NCI-H2171 (cell line): Measurements from ENCODE around the gene TMEM225B.
A peak's percentile ranks its signal among the peaks of the same experiment; 100 is the strongest.
"Not testable (repeated sequence)": the region's sequence is repeated elsewhere in the genome, so short reads cannot be mapped to it uniquely, and the experiment has no call there.

ENCODE experiments used
- DNase-seq: peaks from one replicate; lab custom pipeline; 2025; lab: John Stamatoyannopoulos, UW

TMEM225B gene

GRCh38 chr7:99579281-99579955, 18.6 kb upstream of the TMEM225B start:
- no peak for DNase-seq

GRCh38 chr7:99579956-99580777, 17.9 kb upstream of the TMEM225B start:
- DNase-seq: peak; percentile 64

- not testable (repeated sequence) for DNase-seq
These were observed 17.2 kb upstream of the TMEM225B start for GRCh38 chr7:99580778-99581332.

- no peak for DNase-seq
These were observed 9.2 kb upstream of the TMEM225B start for GRCh38 chr7:99588868-99589267.

GRCh38 chr7:99594948-99595745, 2.9 kb upstream of the TMEM225B start:
- no peak for DNase-seq

- no peak for DNase-seq
These were observed 1.6 kb upstream of the TMEM225B start for GRCh38 chr7:99596408-99596955.

- no peak for DNase-seq
These were observed 1.8 kb downstream of the TMEM225B start for GRCh38 chr7:99599836-99600235.

- DNase-seq: no peak
These were observed 3.7 kb downstream of the TMEM225B start for GRCh38 chr7:99601656-99602310.

GRCh38 chr7:99605527-99605926, 7.5 kb downstream of the TMEM225B start:
- DNase-seq: no peak

GRCh38 chr7:99606531-99606930, 8.5 kb downstream of the TMEM225B start:
- no peak for DNase-seq

- DNase-seq: no peak
These were observed 9.5 kb downstream of the TMEM225B start for GRCh38 chr7:99607548-99607947.

- DNase-seq: no peak
These were observed 16.4 kb downstream of the TMEM225B start for GRCh38 chr7:99614495-99614894.

- no peak for DNase-seq
These were observed 17.9 kb downstream of the TMEM225B start for GRCh38 chr7:99615989-99616358.

GRCh38 chr7:99616359-99617191, 18.5 kb downstream of the TMEM225B start, which contains the start of gene ZSCAN25:
Gene ZSCAN25, plus strand, starts transcription at chr7:99616946. Its CDS starts 2,661 bp downstream, at chr7:99619607.
- DNase-seq: peak; percentile 92

- DNase-seq: no peak
These were observed 19.2 kb downstream of the TMEM225B start for GRCh38 chr7:99617192-99617781.

- DNase-seq: no peak
These were observed 20.7 kb downstream of the TMEM225B start for GRCh38 chr7:99618726-99619125.

- no peak for DNase-seq
These were observed 21.6 kb downstream of the TMEM225B start for GRCh38 chr7:99619571-99620130.

- no peak for DNase-seq
These were observed 23.2 kb downstream of the TMEM225B start for GRCh38 chr7:99621271-99621670.

GRCh38 chr7:99622596-99622995, 24.5 kb downstream of the TMEM225B start:
- no peak for DNase-seq
